ENCODE measurements around the gene TRAPPC3. TPM values are rescaled to one million over a fixed set of nuclear protein-coding genes. Genes with fewer than 3 reads are reported as not detected.

The TRAPPC3 gene
- total RNA-seq, 1 experiment from 2014 or later = 119 TPM

DNA sequence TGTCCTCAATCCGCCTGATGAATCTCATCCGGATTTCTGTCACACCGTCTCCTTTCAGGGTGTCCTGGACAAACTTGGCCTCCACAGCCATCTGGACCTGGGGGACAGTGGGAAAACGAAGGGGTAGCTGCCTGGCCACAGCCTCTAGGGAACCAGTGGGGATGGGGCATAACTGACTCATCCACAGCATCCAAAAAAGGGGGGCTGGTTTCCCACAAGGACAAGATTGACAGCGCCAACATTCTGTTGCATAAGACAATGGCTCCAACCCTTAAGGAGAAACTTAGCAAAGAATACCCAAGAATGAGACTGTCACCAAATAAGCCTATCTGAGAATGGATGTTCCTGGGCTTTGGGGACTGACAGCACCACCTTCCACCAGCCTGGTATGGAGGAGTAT lies 12.1 kb downstream of the TRAPPC3 start:
- H3K9me2 ChIP-seq (replicated peaks; ENCODE audit: low read length) = no peaks in the 10 kb centered on the region
- CTCF ChIA-PET = no interaction called here
- peaks cover 53% of the 10 kb centered on the region for H3K4me1 ChIP-seq (ENCODE audit: insufficient read depth, low read length)
- no TSS peak for BruUV-seq (replicated peaks)
- TF ChIP-seq EZH2phosphoT487 (IDR thresholded peaks at IDR 0.05; ENCODE audit: borderline replicate concordance, low read length) (no peak), EZH2 (IDR thresholded peaks at IDR 0.05; ENCODE audit: low read length, unreplicated experiment) (no peak)
- TF ChIP-seq, protein P1, sequence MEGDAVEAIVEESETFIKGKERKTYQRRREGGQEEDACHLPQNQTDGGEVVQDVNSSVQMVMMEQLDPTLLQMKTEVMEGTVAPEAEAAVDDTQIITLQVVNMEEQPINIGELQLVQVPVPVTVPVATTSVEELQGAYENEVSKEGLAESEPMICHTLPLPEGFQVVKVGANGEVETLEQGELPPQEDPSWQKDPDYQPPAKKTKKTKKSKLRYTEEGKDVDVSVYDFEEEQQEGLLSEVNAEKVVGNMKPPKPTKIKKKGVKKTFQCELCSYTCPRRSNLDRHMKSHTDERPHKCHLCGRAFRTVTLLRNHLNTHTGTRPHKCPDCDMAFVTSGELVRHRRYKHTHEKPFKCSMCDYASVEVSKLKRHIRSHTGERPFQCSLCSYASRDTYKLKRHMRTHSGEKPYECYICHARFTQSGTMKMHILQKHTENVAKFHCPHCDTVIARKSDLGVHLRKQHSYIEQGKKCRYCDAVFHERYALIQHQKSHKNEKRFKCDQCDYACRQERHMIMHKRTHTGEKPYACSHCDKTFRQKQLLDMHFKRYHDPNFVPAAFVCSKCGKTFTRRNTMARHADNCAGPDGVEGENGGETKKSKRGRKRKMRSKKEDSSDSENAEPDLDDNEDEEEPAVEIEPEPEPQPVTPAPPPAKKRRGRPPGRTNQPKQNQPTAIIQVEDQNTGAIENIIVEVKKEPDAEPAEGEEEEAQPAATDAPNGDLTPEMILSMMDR (conservative IDR thresholded peaks at IDR 0.05; ENCODE audit: low read depth, low read length) = no peak
- no peaks in the 10 kb centered on the region for H3K9me3 ChIP-seq (ENCODE audit: low read length)
- H3K27me3 ChIP-seq (ENCODE audit: low read length) = no peaks in the 10 kb centered on the region
- no peak overlapping the region for H3K4me2 ChIP-seq (ENCODE audit: low read length)
- DNase-seq (no peak), ATAC-seq (no peak)
- peaks cover 30% of the 10 kb centered on the region for H3K79me2 ChIP-seq (ENCODE audit: low read length)
- intact Hi-C loops (cut with micrococcal nuclease) = no loop called here
- POLR2A ChIA-PET (ENCODE audit: unreplicated experiment) = no interaction called here
- no peak overlapping the region for H2AFZ ChIP-seq (ENCODE audit: low read length)
- H4K20me1 ChIP-seq (ENCODE audit: low read length) = no peaks in the 10 kb centered on the region
- peaks cover 5% of the 10 kb centered on the region for H3F3A ChIP-seq (ENCODE audit: low read length, unreplicated experiment)
- peak overlapping the region; percentile 70 for H3K27ac ChIP-seq (ENCODE audit: low read length)
- H3K4me3 ChIP-seq (ENCODE audit: low read length) = no peak overlapping the region
- H3K9ac ChIP-seq (ENCODE audit: low read length) = no peak overlapping the region
- peaks cover 33% of the 10 kb centered on the region for H3K36me3 ChIP-seq (ENCODE audit: low read depth, low read length)

DNA sequence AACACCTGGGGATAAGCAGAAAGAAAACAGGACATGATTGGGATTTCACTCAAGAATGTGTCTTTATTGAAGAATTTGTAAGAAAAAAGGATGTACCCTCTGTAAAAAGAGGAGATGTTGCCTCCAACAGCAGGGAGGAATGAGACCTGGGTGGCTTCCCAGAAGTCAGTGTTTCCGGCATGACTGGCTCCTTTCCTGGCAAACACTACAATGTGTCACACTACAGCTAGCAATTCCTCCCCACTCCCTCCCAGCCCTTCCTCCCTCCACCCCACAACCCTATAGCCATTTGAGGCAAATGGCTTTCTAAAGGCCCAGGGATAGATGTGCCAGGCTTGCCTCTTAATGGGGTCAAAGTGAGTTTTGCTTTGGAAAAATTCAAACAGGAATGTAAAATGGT lies 12.8 kb downstream of the TRAPPC3 start:
- no peak overlapping the region for H2AFZ ChIP-seq (ENCODE audit: low read length)
- CTCF ChIA-PET = no interaction called here
- POLR2A ChIA-PET (ENCODE audit: unreplicated experiment) = no interaction called here
- peaks cover 33% of the 10 kb centered on the region for H3K36me3 ChIP-seq (ENCODE audit: low read depth, low read length)
- H3K79me2 ChIP-seq (ENCODE audit: low read length) = peaks cover 24% of the 10 kb centered on the region
- H4K20me1 ChIP-seq (ENCODE audit: low read length) = no peaks in the 10 kb centered on the region
- 0 out of 2 replicates have a peak overlapping the region, but pooled peaks have one; percentile 2 for H3K4me2 ChIP-seq (ENCODE audit: low read length)
- intact Hi-C loops (cut with micrococcal nuclease) = no loop called here
- no peaks in the 10 kb centered on the region for H3K9me2 ChIP-seq (replicated peaks; ENCODE audit: low read length)
- TF ChIP-seq, protein P1 (conservative IDR thresholded peaks at IDR 0.05; ENCODE audit: low read depth, low read length) = no peak
- TF ChIP-seq EZH2phosphoT487 (IDR thresholded peaks at IDR 0.05; ENCODE audit: borderline replicate concordance, low read length) (no peak), EZH2 (IDR thresholded peaks at IDR 0.05; ENCODE audit: low read length, unreplicated experiment) (no peak)
- no TSS peak for BruUV-seq (replicated peaks)
- no peak overlapping the region for H3K9ac ChIP-seq (ENCODE audit: low read length)
- no peaks in the 10 kb centered on the region for H3K9me3 ChIP-seq (ENCODE audit: low read length)
- no peaks in the 10 kb centered on the region for H3K27me3 ChIP-seq (ENCODE audit: low read length)
- H3K4me1 ChIP-seq (ENCODE audit: insufficient read depth, low read length) = peaks cover 53% of the 10 kb centered on the region
- no peak overlapping the region for H3K4me3 ChIP-seq (ENCODE audit: low read length)
- DNase-seq (peak; percentile 84), ATAC-seq (peak; percentile 82)
- peak overlapping the region; percentile 70 for H3K27ac ChIP-seq (ENCODE audit: low read length)
- peaks cover 5% of the 10 kb centered on the region for H3F3A ChIP-seq (ENCODE audit: low read length, unreplicated experiment)

DNA sequence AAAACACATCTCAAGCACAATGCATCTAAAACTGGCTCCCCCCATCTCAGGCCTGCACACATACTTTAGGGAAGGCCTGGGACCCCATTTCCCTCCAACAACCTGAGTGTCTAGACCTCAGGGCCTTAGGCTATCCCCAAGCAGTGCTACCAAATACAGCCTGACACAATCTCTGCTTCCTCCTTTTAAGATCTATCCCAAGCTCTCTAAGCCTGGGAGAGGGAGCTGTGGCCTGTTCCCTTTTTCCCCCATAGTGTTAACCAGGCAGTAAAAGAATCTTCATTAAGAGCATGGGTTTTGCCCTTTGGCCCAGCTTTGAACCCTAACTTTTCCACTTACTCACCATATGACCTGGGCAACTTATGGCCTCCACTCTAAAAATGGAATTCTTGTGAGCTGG lies 13.5 kb downstream of the TRAPPC3 start:
- H3K4me1 ChIP-seq (ENCODE audit: insufficient read depth, low read length) = peaks cover 53% of the 10 kb centered on the region
- peaks cover 5% of the 10 kb centered on the region for H3F3A ChIP-seq (ENCODE audit: low read length, unreplicated experiment)
- no peaks in the 10 kb centered on the region for H4K20me1 ChIP-seq (ENCODE audit: low read length)
- H3K4me3 ChIP-seq (ENCODE audit: low read length) = no peak overlapping the region
- POLR2A ChIA-PET (ENCODE audit: unreplicated experiment) = no interaction called here
- H3K79me2 ChIP-seq (ENCODE audit: low read length) = peaks cover 16% of the 10 kb centered on the region
- no peak for TF ChIP-seq EZH2 (IDR thresholded peaks at IDR 0.05; ENCODE audit: low read length, unreplicated experiment)
- TF ChIP-seq, protein P1 (conservative IDR thresholded peaks at IDR 0.05; ENCODE audit: low read depth, low read length) = no peak
- TF ChIP-seq EZH2phosphoT487 (IDR thresholded peaks at IDR 0.05; ENCODE audit: borderline replicate concordance, low read length) = no peak
- H3K9ac ChIP-seq (ENCODE audit: low read length) = no peak overlapping the region
- peak overlapping the region; percentile 70 for H3K27ac ChIP-seq (ENCODE audit: low read length)
- 0 out of 2 replicates have a peak overlapping the region, but pooled peaks have one; percentile 2 for H3K4me2 ChIP-seq (ENCODE audit: low read length)
- peaks cover 33% of the 10 kb centered on the region for H3K36me3 ChIP-seq (ENCODE audit: low read depth, low read length)
- no peak for DNase-seq
- no peaks in the 10 kb centered on the region for H3K9me2 ChIP-seq (replicated peaks; ENCODE audit: low read length)
- H3K9me3 ChIP-seq (ENCODE audit: low read length) = no peaks in the 10 kb centered on the region
- no peak overlapping the region for H2AFZ ChIP-seq (ENCODE audit: low read length)
- BruUV-seq (replicated peaks) = no TSS peak
- H3K27me3 ChIP-seq (ENCODE audit: low read length) = no peaks in the 10 kb centered on the region
- no peak for ATAC-seq
- CTCF ChIA-PET = interaction anchor here (1.8 kb wide), 1 partner anchor 52 kb away, joined by 9 read pairs; no protein-coding TSS in a partner anchor
- intact Hi-C loops (cut with micrococcal nuclease) = no loop called here
